A673 (cell line): Measurements from ENCODE around the gene ORC4. TPM values are rescaled to one million over a fixed set of nuclear protein-coding genes. Genes with fewer than 3 reads are reported as not detected.
"Not testable (repeated sequence)": the region's sequence is repeated elsewhere in the genome, so short reads cannot be mapped to it uniquely, and the experiment has no call there.

Experiments used
- BruUV-seq: library from RNA; stranded (reverse); fragments of 400-500 nt; replicated peaks from 2 replicates; lab custom pipeline; 2021; lab: Mats Ljungman, UMichigan
- CTCF ChIA-PET: fragments of 300-600 bp; sonication (Branson Sonifier 250); formaldehyde crosslinking; loops from one replicate; lab custom pipeline; 2022; ENCODE audit warnings: antibody characterized with exemption; lab: Charles Lee
- POLR2A ChIA-PET: fragments of 300-600 bp; sonication (Branson Sonifier 250); formaldehyde crosslinking; loops from one replicate; lab custom pipeline; 2022; ENCODE audit warnings: antibody characterized with exemption; ENCODE audit not compliant: low non-redundant PET; lab: Charles Lee
- DNase-seq: peaks from one replicate; pipeline ENCODE4 v3.0.0-alpha.2; 2015; ENCODE audit warnings: low spot score
- H3K27ac ChIP-seq: fragments of 200-600 bp; sonication (generic); 2 replicates; pipeline ENCODE4 v1.5.1; 2016; ENCODE audit warnings: mixed run types, low read depth, mild to moderate bottlenecking, mixed read lengths, antibody characterized with exemption, low read length; ENCODE audit not compliant: poor library complexity, severe bottlenecking
- H3K27me3 ChIP-seq: fragments of 200-600 bp; sonication (generic); replicated peaks from 2 replicates; pipeline ENCODE4 v1.6.1; 2017; ENCODE audit warnings: mixed run types, low read depth, mild to moderate bottlenecking, mixed read lengths, antibody characterized with exemption, low read length; ENCODE audit not compliant: insufficient read depth, poor library complexity
- H3K36me3 ChIP-seq: fragments of 200-600 bp; sonication (generic); 2 replicates; pipeline ENCODE4 v1.6.1; 2016; ENCODE audit warnings: mixed run types, mild to moderate bottlenecking, mixed read lengths, antibody characterized with exemption, low read length; ENCODE audit not compliant: insufficient read depth, poor library complexity, severe bottlenecking
- H3K4me1 ChIP-seq: fragments of 200-600 bp; sonication (generic); 2 replicates; pipeline ENCODE4 v1.6.1; 2017; ENCODE audit warnings: mixed run types, mild to moderate bottlenecking, mixed read lengths, antibody characterized with exemption, low read length; ENCODE audit not compliant: insufficient read depth, poor library complexity, severe bottlenecking
- H3K4me3 ChIP-seq: fragments of 200-600 bp; sonication (generic); 2 replicates; pipeline ENCODE4 v1.5.1; 2016; ENCODE audit warnings: low read depth, mixed run types, mild to moderate bottlenecking, mixed read lengths, low read length; ENCODE audit not compliant: poor library complexity, severe bottlenecking
- H3K9me3 ChIP-seq: fragments of 200-600 bp; sonication (generic); 2 replicates; pipeline ENCODE4 v1.6.1; 2016; ENCODE audit warnings: mixed run types, low read depth, mild to moderate bottlenecking, mixed read lengths, antibody characterized with exemption, low read length; ENCODE audit not compliant: poor library complexity, severe bottlenecking
- CTCF ChIP-seq: fragments of 300-800, 200-600 bp; sonication (generic); conservative IDR thresholded peaks from 2 replicates; pipeline ENCODE4 v1.5.1; 2017; ENCODE audit warnings: low read depth, mild to moderate bottlenecking, antibody characterized with exemption, low read length, moderate library complexity, mixed read lengths
- EZH2 ChIP-seq: fragments of 200-600 bp; sonication (generic); IDR thresholded peaks from 2 replicates; pipeline ENCODE4 v1.6.1; 2017; ENCODE audit warnings: borderline replicate concordance, low read depth, mild to moderate bottlenecking, mixed read lengths, antibody characterized with exemption, low read length; ENCODE audit not compliant: poor library complexity, severe bottlenecking
- intact Hi-C: fragments of 100-400 bp; cut with micrococcal nuclease; formaldehyde crosslinking; loops from one replicate; pipeline ENCODE4 v1.10.0; 2022; ENCODE audit not compliant: unreplicated experiment
- total RNA-seq: library from RNA; stranded (reverse); gene quantifications from 2 replicates; pipeline ENCODE4 v1.2.3, GENCODE V29; 2021

ORC4 gene
- total RNA-seq, 1 experiment from 2014 or later, result 63.5 TPM

GRCh38 chr2:148007219-148007900 is 13.2 kb downstream of the ORC4 start:
- Histone ChIP-seq H3K27me3 (no peaks in the 10 kb centered on the region), H3K9me3 (no peaks in the 10 kb centered on the region), H3K4me1 (no peaks in the 10 kb centered on the region), H3K36me3 (no peaks in the 10 kb centered on the region), H3K4me3 (no peak overlapping the region), H3K27ac (no peak overlapping the region)
- ChIA-PET CTCF (no interaction called here), POLR2A (no interaction called here)
- BruUV-seq, result no TSS peak
- intact Hi-C loops, result no loop called here
- DNase-seq, result no peak
- no peak for TF ChIP-seq EZH2
- TF ChIP-seq CTCF, result no peak

GRCh38 chr2:148006249-148007007 is 14.1 kb downstream of the ORC4 start:
- BruUV-seq, result no TSS peak
- POLR2A ChIA-PET, result no interaction called here
- Histone ChIP-seq H3K9me3 (no peaks in the 10 kb centered on the region), H3K27ac (no peak overlapping the region), H3K36me3 (no peaks in the 10 kb centered on the region), H3K4me3 (no peak overlapping the region), H3K27me3 (no peaks in the 10 kb centered on the region), H3K4me1 (no peaks in the 10 kb centered on the region)
- TF ChIP-seq CTCF (no peak), EZH2 (no peak)
- CTCF ChIA-PET, result no interaction called here
- DNase-seq, result no peak
- intact Hi-C loops, result no loop called here

- CTCF ChIA-PET, H3K4me1 ChIP-seq, H3K9me3 ChIP-seq, DNase-seq, H3K27me3 ChIP-seq, intact Hi-C loops, H3K4me3 ChIP-seq, H3K36me3 ChIP-seq, BruUV-seq, H3K27ac ChIP-seq, POLR2A ChIA-PET: not testable (repeated sequence)
Observed at GRCh38 chr2:148002420-148002819, 18.1 kb downstream of the ORC4 start.
